VCaP (cell line): ENCODE measurements around the gene MED1.
"Not testable (repeated sequence)": the region's sequence is repeated elsewhere in the genome, so short reads cannot be mapped to it uniquely, and the experiment has no call there.

Source experiments
- H3K27ac ChIP-seq: fragments of 450-650 bp; 2 replicates; pipeline ENCODE4 v1.5.1; 2017
- TF ChIP-seq, protein P1 (sequence below): fragments of 450-650 bp; conservative IDR thresholded peaks from 2 replicates; pipeline ENCODE4 v1.5.1; 2017; ENCODE audit warnings: mild to moderate bottlenecking, moderate library complexity

MED1 gene

GRCh38 chr17:39399791-39400190, 51.3 kb downstream of the MED1 start:
- H3K27ac ChIP-seq = peak overlapping the region; percentile 90
- TF ChIP-seq, protein P1, sequence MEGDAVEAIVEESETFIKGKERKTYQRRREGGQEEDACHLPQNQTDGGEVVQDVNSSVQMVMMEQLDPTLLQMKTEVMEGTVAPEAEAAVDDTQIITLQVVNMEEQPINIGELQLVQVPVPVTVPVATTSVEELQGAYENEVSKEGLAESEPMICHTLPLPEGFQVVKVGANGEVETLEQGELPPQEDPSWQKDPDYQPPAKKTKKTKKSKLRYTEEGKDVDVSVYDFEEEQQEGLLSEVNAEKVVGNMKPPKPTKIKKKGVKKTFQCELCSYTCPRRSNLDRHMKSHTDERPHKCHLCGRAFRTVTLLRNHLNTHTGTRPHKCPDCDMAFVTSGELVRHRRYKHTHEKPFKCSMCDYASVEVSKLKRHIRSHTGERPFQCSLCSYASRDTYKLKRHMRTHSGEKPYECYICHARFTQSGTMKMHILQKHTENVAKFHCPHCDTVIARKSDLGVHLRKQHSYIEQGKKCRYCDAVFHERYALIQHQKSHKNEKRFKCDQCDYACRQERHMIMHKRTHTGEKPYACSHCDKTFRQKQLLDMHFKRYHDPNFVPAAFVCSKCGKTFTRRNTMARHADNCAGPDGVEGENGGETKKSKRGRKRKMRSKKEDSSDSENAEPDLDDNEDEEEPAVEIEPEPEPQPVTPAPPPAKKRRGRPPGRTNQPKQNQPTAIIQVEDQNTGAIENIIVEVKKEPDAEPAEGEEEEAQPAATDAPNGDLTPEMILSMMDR = no peak

DNA sequence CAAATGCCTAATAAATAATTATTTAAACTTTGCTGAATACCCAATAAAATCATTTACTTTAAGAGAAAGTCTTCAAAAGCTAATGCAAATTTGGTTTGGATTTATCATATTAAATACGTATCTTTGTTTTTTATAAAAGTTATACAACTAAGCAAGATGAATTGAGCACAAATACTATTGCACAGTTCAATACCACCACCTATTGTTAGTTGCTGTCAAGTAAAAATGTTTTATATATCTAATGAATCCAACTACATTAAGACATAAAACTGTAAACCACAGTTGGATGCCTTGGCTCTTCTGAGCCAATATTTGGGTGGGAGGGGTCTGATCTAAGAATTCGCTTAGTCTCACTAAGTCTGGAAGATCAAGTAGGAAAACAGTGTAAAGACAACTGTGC, 57.3 kb downstream of the MED1 start:
- peak overlapping the region; percentile 5; the same call in 1 of the 2 replicates for H3K27ac ChIP-seq
- TF ChIP-seq, protein P1 = peak; percentile 68

DNA sequence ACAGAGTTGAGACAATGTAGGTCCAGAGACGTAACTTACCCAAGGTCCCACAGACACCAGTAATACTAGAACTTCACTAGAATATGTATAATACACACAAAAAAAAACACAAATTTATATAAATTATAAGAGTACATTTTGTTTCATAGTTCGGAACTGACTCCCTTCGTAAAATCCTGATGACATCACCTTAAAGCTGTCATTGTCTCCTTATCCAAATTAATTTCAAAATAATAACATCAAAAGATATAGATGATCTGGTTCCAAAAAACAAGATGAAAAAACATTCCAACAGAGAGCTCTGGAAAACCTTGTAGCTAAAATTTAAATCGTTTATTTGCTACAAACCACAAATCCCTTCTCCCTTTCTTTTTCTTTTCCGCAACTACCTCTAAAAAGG, 59.6 kb downstream of the MED1 start:
- no peak overlapping the region for H3K27ac ChIP-seq
- TF ChIP-seq, protein P1 = no peak

DNA sequence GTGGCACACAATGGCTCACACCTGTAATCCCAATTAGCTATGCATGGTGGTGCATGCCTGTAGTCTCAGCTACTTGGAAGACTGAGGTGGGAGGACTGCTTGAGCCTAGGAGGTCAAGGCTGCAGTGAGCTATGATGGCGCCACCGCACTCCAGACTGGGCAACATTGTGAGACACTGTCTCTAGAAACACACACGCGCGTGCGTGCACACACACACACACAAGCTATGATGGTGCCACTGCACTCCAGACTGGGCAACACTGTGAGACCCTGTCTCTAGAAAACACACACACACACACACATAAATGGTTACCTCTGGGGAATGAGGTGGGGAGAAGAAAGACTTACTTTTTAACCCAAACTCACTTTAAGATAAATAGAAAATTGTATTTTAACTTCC, 66.0 kb downstream of the MED1 start:
- TF ChIP-seq, protein P1 = no peak
- H3K27ac ChIP-seq = no peak overlapping the region

DNA sequence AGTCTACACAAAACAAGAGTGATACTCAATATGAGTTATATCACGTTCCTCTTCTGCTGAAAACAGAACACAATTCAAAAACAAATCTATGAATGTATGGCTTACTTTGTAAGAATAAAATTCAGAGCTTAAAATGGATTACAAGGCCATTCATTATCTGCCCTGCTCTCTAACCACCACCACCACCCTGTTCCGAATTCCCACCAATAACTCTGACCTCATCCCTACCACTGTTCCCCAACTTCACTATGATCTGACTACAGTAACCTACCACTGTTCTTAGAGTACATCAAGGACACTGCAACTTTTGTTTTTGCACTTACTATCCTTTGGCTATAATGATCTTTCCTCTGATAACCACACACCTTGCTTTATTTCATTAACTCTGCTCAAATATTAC, 70.9 kb downstream of the MED1 start:
- H3K27ac ChIP-seq = peak overlapping the region; percentile 9; the same call in 1 of the 2 replicates
- TF ChIP-seq, protein P1 = no peak

GRCh38 chr17:39376434-39376833, 74.6 kb downstream of the MED1 start:
- TF ChIP-seq, protein P1 = no peak
- H3K27ac ChIP-seq = no peak overlapping the region

- H3K27ac ChIP-seq = not testable (repeated sequence)
These were observed 83.3 kb downstream of the MED1 start for GRCh38 chr17:39367805-39368204.

- TF ChIP-seq, protein P1 = no peak
- no peak overlapping the region for H3K27ac ChIP-seq
These were observed 85.2 kb downstream of the MED1 start for GRCh38 chr17:39365872-39366271.
